Large intestine (tissue), 3 donors: ENCODE measurements around the gene MYLK3. TPM values are rescaled to one million over a fixed set of nuclear protein-coding genes. Genes with fewer than 3 reads are reported as not detected.
"Not testable (repeated sequence)": the region's sequence is repeated elsewhere in the genome, so short reads cannot be mapped to it uniquely, and the experiment has no call there.

Experiments
- DNase-seq, 2 donors: peaks; one replicate each; pipeline versions ENCODE4 v3.0.0 to v3.0.0-alpha.2; 2013
- H3K27ac ChIP-seq: one replicate; pipeline ENCODE4 v1.5.1; 2013; ENCODE audit warnings: low read length
- H3K27me3 ChIP-seq: 2 replicates; pipeline ENCODE4 v1.6.1; 2013; ENCODE audit warnings: low read length; ENCODE audit not compliant: control insufficient read depth, insufficient read depth
- H3K36me3 ChIP-seq: 2 replicates; pipeline ENCODE4 v1.6.1; 2013; ENCODE audit warnings: low read length; ENCODE audit not compliant: control insufficient read depth, insufficient read depth
- H3K4me1 ChIP-seq: one replicate; pipeline ENCODE4 v1.6.1; 2013; ENCODE audit warnings: low read length; ENCODE audit not compliant: control insufficient read depth, insufficient read depth
- H3K4me3 ChIP-seq: one replicate; pipeline ENCODE4 v1.5.1; 2013; ENCODE audit warnings: low read length
- H3K9me3 ChIP-seq: one replicate; pipeline ENCODE4 v1.6.1; 2013; ENCODE audit warnings: mild to moderate bottlenecking, low read depth, low read length, moderate library complexity; ENCODE audit not compliant: control insufficient read depth
- WGBS: methylation state at CpG from one replicate; pipeline ENCODE4 v1.1.5; 2013; ENCODE audit warnings: low lambda C conversion rate; ENCODE audit not compliant: insufficient coverage; 5-methylcytosine and 5-hydroxymethylcytosine counted together
- polyA plus RNA-seq: library from polyadenylated mRNA; unstranded; fragments of 120-200 nt; gene quantifications from one replicate; pipeline ENCODE4 v1.2.1, GENCODE V29; 2013

The MYLK3 gene
- polyA plus RNA-seq, 1 donor: 0.16 TPM

- DNase-seq, H3K9me3 ChIP-seq, H3K4me3 ChIP-seq, H3K27me3 ChIP-seq, H3K27ac ChIP-seq, H3K4me1 ChIP-seq, H3K36me3 ChIP-seq: not testable (repeated sequence)
- WGBS: no CpG with 5 or more reads among the region's 2 CpGs
Observed at GRCh38 chr16:46784569-46784968, 36.4 kb upstream of the MYLK3 start.

DNA sequence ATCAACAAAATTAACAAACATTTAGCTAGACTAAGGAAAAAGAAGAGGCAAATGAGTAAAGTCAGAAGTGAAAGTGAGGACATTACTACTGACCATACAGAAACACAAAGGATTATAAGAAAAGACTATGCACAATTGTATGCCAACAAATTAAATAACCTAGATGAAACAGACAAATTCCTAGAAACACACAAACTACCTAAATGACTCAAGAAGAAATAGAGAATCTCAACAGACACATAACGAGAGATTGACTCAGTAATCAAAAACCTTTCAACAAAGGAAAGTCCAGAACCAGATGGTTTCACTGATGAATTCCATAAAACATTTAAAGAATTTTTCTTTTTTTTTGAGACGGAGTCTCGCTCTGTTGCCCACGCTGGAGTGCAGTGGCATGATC is 35.7 kb upstream of the MYLK3 start:
- no peaks in the 10 kb centered on the region for H3K4me1 ChIP-seq
- H3K36me3 ChIP-seq: no peaks in the 10 kb centered on the region
- H3K4me3 ChIP-seq: no peak overlapping the region
- no peak for DNase-seq
- no peak overlapping the region for H3K27ac ChIP-seq
- no peaks in the 10 kb centered on the region for H3K27me3 ChIP-seq
- H3K9me3 ChIP-seq: peaks cover 2% of the 10 kb centered on the region
- WGBS: 100% methylated on average over 1 of the region's 4 CpGs

DNA sequence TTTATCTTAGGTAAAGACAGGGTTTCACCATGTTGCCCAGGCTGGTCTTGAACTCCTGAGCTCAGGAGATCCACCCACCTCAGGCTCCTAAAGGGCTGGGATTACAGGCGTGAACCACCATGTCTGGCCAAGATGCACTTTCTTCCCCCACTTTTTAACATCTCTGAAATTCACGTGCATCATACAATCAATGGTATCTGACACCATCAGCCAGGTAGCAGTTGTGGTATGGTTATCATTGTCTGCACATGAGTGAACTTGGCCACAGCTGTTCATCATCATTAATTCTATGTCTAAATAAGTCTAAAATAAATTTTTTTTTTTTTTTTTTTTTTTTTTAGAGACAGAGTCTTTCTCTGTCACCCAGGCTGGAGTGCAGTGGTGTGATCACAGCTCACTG is 34.2 kb upstream of the MYLK3 start:
- Histone ChIP-seq H3K9me3 (peaks cover 2% of the 10 kb centered on the region), H3K27me3 (no peaks in the 10 kb centered on the region), H3K36me3 (no peaks in the 10 kb centered on the region), H3K4me1 (no peaks in the 10 kb centered on the region), H3K27ac (no peak overlapping the region), H3K4me3 (no peak overlapping the region)
- no CpG with 5 or more reads among the region's 2 CpGs for WGBS
- DNase-seq: no peak

DNA sequence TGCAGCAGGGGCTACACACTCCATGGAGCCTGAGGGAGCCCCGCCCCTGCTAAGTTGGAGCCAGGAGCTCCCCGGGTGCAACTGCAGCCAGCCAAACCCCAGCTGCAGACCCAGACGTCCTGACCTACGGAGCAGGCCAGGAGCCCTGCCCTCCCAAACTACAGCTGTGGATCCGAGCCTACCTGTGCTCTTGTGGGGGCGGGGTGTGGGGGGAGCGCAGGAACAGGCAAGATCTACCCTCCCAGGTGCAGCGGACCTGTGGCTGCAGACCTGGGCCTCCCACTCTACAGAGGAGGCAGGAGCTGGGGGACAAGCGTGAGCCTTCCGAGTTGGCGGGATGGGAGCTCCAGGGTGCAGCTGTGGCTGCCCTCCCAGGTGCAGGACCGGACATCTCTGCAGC is 29.7 kb upstream of the MYLK3 start:
- DNase-seq: no peak
- Histone ChIP-seq H3K9me3 (no peaks in the 10 kb centered on the region), H3K27ac (no peak overlapping the region), H3K4me3 (no peak overlapping the region), H3K36me3 (no peaks in the 10 kb centered on the region), H3K27me3 (no peaks in the 10 kb centered on the region), H3K4me1 (no peaks in the 10 kb centered on the region)
- no CpG with 5 or more reads among the region's 12 CpGs for WGBS

GRCh38 chr16:46775214-46775613 is 27.1 kb upstream of the MYLK3 start:
- WGBS: 80% methylated on average over 1 of the region's 4 CpGs

DNA sequence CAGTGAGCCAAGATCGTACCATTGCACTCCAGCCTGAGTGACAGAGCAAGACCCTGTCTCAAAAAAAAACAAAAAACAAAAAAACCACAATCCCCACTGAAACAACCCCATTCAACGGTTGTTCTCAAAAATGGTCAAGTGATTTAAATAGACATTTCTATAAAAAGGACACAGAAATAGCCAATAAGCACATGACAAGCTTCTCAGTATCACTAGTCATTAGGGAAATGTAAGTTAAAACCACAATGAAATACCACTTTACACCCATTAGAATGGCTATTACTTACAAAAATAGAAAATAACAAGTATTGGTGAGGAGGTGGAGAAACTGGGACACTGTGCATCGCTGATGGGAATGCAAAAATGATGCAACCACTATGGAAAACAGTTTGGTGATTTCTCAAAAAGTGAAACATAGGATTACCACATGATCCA is 26.6 kb upstream of the MYLK3 start:
- no peak for DNase-seq
- no peak overlapping the region for H3K27ac ChIP-seq
- H3K27me3 ChIP-seq: no peaks in the 10 kb centered on the region
- no peaks in the 10 kb centered on the region for H3K36me3 ChIP-seq
- no peak overlapping the region for H3K4me3 ChIP-seq
- 100% methylated on average over 1 of the region's 3 CpGs for WGBS
- no peaks in the 10 kb centered on the region for H3K9me3 ChIP-seq
- H3K4me1 ChIP-seq: no peaks in the 10 kb centered on the region

More at GRCh38 chr16:46775214-46775613, 27.1 kb upstream of the MYLK3 start:
- no peaks in the 10 kb centered on the region for H3K27me3 ChIP-seq
- no peaks in the 10 kb centered on the region for H3K4me1 ChIP-seq
- no peak overlapping the region for H3K27ac ChIP-seq
- H3K36me3 ChIP-seq: no peaks in the 10 kb centered on the region
- H3K4me3 ChIP-seq: no peak overlapping the region
- no peak for DNase-seq
- no peaks in the 10 kb centered on the region for H3K9me3 ChIP-seq

GRCh38 chr16:46772463-46772862 is 24.3 kb upstream of the MYLK3 start:
- H3K4me1 ChIP-seq: no peaks in the 10 kb centered on the region
- DNase-seq: no peak
- WGBS: 86% methylated on average over 1 of the region's 4 CpGs
- no peaks in the 10 kb centered on the region for H3K27me3 ChIP-seq
- no peak overlapping the region for H3K27ac ChIP-seq
- no peak overlapping the region for H3K4me3 ChIP-seq
- H3K36me3 ChIP-seq: no peaks in the 10 kb centered on the region
- H3K9me3 ChIP-seq: no peaks in the 10 kb centered on the region

DNA sequence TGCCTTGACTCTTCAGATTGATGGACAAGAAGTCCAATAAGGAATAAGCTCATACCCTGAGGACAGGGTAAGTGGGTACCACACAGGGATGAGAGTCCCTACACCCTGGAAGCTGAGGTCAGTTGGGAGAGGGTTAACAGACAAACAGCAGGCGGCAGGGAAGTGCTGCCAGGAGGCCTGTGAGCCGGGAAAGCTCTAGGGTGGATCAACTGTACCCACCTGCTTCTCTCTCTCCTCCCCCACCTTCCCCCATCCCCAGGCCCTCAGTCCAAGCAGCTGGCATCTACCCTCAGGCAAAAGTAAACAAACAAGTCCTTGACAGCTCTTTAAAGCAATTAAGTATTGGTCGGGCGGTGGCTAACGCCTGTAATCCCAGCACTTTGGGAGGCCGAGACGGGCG is 20.7 kb upstream of the MYLK3 start:
- Histone ChIP-seq H3K27me3 (no peaks in the 10 kb centered on the region), H3K9me3 (no peaks in the 10 kb centered on the region), H3K4me3 (no peak overlapping the region), H3K36me3 (no peaks in the 10 kb centered on the region), H3K27ac (no peak overlapping the region), H3K4me1 (no peaks in the 10 kb centered on the region)
- WGBS: no CpG with 5 or more reads among the region's 8 CpGs
- DNase-seq: no peak

GRCh38 chr16:46765050-46765449 is 16.9 kb upstream of the MYLK3 start:
- Histone ChIP-seq H3K36me3 (no peaks in the 10 kb centered on the region), H3K4me1 (no peaks in the 10 kb centered on the region), H3K4me3 (no peak overlapping the region), H3K27ac (no peak overlapping the region), H3K27me3 (no peaks in the 10 kb centered on the region), H3K9me3 (no peaks in the 10 kb centered on the region)
- DNase-seq: no peak
- no CpG with 5 or more reads among the region's 7 CpGs for WGBS

GRCh38 chr16:46763147-46763546 is 15.0 kb upstream of the MYLK3 start:
- WGBS: 60% methylated on average over 4 of the region's 12 CpGs
- H3K27ac ChIP-seq: no peak overlapping the region
- DNase-seq: no peak
- peaks cover 12% of the 10 kb centered on the region for H3K27me3 ChIP-seq
- no peaks in the 10 kb centered on the region for H3K36me3 ChIP-seq
- H3K4me3 ChIP-seq: no peak overlapping the region
- no peaks in the 10 kb centered on the region for H3K9me3 ChIP-seq
- no peaks in the 10 kb centered on the region for H3K4me1 ChIP-seq

DNA sequence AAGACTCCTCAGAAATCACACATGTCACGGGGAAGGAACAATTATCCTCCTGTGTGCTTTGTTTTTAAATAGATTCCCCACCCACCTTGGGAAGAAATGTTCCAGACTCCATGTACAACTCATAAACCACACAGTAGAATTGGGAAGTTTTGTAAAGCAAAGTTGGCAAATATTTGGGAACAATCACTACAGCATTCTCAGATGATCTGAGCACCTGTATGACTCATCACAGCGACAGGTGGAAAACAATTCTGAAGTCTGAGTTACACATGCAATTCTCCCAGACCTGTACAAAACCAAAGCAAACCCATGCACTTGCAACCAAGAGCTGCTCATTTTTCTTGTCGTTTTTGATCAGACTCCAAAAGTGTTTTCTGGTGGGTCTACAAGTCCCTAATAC is 14.4 kb upstream of the MYLK3 start:
- Histone ChIP-seq H3K4me1 (no peaks in the 10 kb centered on the region), H3K27me3 (peaks cover 17% of the 10 kb centered on the region), H3K27ac (no peak overlapping the region), H3K9me3 (no peaks in the 10 kb centered on the region), H3K36me3 (no peaks in the 10 kb centered on the region), H3K4me3 (no peak overlapping the region)
- WGBS: no CpG with 5 or more reads among the region's 3 CpGs
- DNase-seq: no peak
